ENCODE results near the gene SYNGR3. TPM values are rescaled to one million over a fixed set of nuclear protein-coding genes. Genes with fewer than 3 reads are reported as not detected.
A peak's percentile ranks its signal among the peaks of the same experiment; 100 is the strongest.

SYNGR3 gene
- total and polyA plus RNA-seq, 2 of the 13 experiments (the other 11 are each of a cell fraction or from before 2014, with no cell fraction given), result 0.97 to 5.7 TPM

DNA sequence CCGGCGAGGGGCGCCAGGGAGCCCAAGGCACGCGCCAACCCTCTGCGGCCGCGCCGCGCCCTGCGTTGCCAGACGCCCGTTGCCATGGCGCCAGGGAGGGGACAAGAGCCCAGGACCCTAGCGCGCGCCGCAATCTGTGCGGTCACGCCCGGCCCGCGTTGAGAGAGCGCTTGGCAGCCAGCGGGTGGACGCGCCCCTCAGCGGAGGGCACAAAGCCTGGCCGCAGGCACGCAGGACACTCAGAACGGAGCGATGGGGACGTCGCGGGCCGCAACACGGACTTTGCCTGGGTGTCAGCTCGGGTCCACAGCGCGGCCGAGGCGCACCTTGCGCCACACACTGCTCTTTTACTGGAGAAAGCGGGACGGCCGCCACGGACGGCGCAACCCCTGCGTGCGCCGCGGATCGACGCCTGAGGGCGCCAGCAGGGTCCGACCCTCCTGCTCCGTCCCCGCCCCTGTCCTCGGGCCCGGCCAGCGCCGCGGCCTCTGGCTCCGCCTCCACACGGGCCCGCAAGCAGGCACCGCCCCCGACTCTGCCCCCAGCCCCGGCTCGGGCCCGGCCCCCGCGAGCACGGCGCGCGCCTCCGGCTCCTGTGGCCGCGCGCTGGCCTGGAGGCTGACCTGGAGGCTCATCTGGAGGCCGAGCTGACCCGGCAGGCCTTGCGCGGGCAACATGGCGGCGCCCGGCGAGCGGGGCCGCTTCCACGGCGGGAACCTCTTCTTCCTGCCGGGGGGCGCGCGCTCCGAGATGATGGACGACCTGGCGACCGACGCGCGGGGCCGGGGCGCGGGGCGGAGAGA is 6.0 kb upstream of the SYNGR3 start, which contains the start of gene GFER (continued):
- TF ChIP-seq KLF16 (CRISPR knock-in tag; IDR thresholded peaks at IDR 0.05) (peak in 1 of 2 experiments; percentile 46; a peak in 1 of 4 replicates), AHR (CRISPR knock-in tag; IDR thresholded peaks at IDR 0.05) (peak; percentile 12; the same call in 1 of the 2 replicates), ZNF232 (CRISPR knock-in tag; IDR thresholded peaks at IDR 0.05; ENCODE audit: borderline replicate concordance) (no peak; the same call in 1 of the 2 replicates), KDM3A (CRISPR knock-in tag; IDR thresholded peaks at IDR 0.05; ENCODE audit: low read depth) (no peak), HNF4A (CRISPR knock-in tag; IDR thresholded peaks at IDR 0.05) (peak; percentile 48; the same call in 1 of the 2 replicates), ZNF598 (CRISPR knock-in tag; IDR thresholded peaks at IDR 0.05; ENCODE audit: borderline replicate concordance) (peak; percentile 36; the same call in 1 of the 2 replicates), NR2F1 (CRISPR knock-in tag; IDR thresholded peaks at IDR 0.05) (peak; percentile 100), ZNF878 (CRISPR knock-in tag; IDR thresholded peaks at IDR 0.05) (peak; percentile 16; the same call in 1 of the 2 replicates), ZNF331 (CRISPR knock-in tag; IDR thresholded peaks at IDR 0.05) (peak; percentile 43; the same call in 1 of the 2 replicates), ZNF569 (CRISPR knock-in tag; IDR thresholded peaks at IDR 0.05; ENCODE audit: borderline replicate concordance) (no peak), SMARCE1 (IDR thresholded peaks at IDR 0.05; ENCODE audit: borderline replicate concordance) (no peak), ZNF468 (CRISPR knock-in tag; IDR thresholded peaks at IDR 0.05) (0 out of 2 replicates have a peak, but pooled peaks have one; percentile 14)
- TF ChIP-seq, protein P1, sequence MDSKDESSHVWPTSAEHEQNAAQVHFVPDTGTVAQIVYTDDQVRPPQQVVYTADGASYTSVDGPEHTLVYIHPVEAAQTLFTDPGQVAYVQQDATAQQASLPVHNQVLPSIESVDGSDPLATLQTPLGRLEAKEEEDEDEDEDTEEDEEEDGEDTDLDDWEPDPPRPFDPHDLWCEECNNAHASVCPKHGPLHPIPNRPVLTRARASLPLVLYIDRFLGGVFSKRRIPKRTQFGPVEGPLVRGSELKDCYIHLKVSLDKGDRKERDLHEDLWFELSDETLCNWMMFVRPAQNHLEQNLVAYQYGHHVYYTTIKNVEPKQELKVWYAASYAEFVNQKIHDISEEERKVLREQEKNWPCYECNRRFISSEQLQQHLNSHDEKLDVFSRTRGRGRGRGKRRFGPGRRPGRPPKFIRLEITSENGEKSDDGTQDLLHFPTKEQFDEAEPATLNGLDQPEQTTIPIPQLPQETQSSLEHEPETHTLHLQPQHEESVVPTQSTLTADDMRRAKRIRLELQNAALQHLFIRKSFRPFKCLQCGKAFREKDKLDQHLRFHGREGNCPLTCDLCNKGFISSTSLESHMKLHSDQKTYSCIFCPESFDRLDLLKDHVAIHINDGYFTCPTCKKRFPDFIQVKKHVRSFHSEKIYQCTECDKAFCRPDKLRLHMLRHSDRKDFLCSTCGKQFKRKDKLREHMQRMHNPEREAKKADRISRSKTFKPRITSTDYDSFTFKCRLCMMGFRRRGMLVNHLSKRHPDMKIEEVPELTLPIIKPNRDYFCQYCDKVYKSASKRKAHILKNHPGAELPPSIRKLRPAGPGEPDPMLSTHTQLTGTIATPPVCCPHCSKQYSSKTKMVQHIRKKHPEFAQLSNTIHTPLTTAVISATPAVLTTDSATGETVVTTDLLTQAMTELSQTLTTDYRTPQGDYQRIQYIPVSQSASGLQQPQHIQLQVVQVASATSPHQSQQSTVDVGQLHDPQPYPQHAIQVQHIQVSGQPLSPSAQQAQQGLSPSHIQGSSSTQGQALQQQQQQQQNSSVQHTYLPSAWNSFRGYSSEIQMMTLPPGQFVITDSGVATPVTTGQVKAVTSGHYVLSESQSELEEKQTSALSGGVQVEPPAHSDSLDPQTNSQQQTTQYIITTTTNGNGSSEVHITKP (CRISPR knock-in tag; IDR thresholded peaks at IDR 0.05; ENCODE audit: low read depth), result 0 out of 2 replicates have a peak, but pooled peaks have one; percentile 13
- TF ChIP-seq, protein P2, sequence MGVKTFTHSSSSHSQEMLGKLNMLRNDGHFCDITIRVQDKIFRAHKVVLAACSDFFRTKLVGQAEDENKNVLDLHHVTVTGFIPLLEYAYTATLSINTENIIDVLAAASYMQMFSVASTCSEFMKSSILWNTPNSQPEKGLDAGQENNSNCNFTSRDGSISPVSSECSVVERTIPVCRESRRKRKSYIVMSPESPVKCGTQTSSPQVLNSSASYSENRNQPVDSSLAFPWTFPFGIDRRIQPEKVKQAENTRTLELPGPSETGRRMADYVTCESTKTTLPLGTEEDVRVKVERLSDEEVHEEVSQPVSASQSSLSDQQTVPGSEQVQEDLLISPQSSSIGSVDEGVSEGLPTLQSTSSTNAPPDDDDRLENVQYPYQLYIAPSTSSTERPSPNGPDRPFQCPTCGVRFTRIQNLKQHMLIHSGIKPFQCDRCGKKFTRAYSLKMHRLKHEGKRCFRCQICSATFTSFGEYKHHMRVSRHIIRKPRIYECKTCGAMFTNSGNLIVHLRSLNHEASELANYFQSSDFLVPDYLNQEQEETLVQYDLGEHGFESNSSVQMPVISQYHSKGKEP (CRISPR knock-in tag; IDR thresholded peaks at IDR 0.05), result no peak
- TF ChIP-seq, protein P3, sequence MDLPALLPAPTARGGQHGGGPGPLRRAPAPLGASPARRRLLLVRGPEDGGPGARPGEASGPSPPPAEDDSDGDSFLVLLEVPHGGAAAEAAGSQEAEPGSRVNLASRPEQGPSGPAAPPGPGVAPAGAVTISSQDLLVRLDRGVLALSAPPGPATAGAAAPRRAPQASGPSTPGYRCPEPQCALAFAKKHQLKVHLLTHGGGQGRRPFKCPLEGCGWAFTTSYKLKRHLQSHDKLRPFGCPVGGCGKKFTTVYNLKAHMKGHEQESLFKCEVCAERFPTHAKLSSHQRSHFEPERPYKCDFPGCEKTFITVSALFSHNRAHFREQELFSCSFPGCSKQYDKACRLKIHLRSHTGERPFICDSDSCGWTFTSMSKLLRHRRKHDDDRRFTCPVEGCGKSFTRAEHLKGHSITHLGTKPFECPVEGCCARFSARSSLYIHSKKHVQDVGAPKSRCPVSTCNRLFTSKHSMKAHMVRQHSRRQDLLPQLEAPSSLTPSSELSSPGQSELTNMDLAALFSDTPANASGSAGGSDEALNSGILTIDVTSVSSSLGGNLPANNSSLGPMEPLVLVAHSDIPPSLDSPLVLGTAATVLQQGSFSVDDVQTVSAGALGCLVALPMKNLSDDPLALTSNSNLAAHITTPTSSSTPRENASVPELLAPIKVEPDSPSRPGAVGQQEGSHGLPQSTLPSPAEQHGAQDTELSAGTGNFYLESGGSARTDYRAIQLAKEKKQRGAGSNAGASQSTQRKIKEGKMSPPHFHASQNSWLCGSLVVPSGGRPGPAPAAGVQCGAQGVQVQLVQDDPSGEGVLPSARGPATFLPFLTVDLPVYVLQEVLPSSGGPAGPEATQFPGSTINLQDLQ (CRISPR knock-in tag; IDR thresholded peaks at IDR 0.05), result 0 out of 2 replicates have a peak, but pooled peaks have one; percentile 37
- TF ChIP-seq, protein P4, sequence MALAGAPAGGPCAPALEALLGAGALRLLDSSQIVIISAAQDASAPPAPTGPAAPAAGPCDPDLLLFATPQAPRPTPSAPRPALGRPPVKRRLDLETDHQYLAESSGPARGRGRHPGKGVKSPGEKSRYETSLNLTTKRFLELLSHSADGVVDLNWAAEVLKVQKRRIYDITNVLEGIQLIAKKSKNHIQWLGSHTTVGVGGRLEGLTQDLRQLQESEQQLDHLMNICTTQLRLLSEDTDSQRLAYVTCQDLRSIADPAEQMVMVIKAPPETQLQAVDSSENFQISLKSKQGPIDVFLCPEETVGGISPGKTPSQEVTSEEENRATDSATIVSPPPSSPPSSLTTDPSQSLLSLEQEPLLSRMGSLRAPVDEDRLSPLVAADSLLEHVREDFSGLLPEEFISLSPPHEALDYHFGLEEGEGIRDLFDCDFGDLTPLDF (CRISPR knock-in tag; IDR thresholded peaks at IDR 0.05), result no peak; the same call in 1 of the 2 replicates

Data from HepG2 (cell line).